Gastrocnemius medialis (tissue), 4 donors: Measurements from ENCODE around the gene GSG1L. TPM values are rescaled to one million over a fixed set of nuclear protein-coding genes. Genes with fewer than 3 reads are reported as not detected.

Source experiments
- ATAC-seq, 2 donors: fragments of 150-250 bp; one replicate each; pipeline ENCODE4 v1.9.1; 2016
- DNase-seq, 2 donors: peaks; one replicate each; pipeline ENCODE4 v3.0.0-alpha.2; 2019
- H3K27ac ChIP-seq, 4 donors: fragments of 200-600 bp; sonication (generic); 1 replicate in 1 of 4; 2 replicates in 3 of 4; pipeline ENCODE4 v1.5.1; 2016 to 2018; ENCODE audit warnings: mild to moderate bottlenecking in 2 of 4, moderate library complexity in 1 of 4
- H3K27me3 ChIP-seq, 3 donors: fragments of 200-600 bp; sonication (generic) in 2 of 3; 1 replicate in 1 of 3; 2 replicates in 2 of 3; pipeline versions ENCODE4 v1.5.1 to v1.6.0; 2016 to 2019; ENCODE audit warnings: mild to moderate bottlenecking in 1 of 3, moderate library complexity in 1 of 3
- H3K36me3 ChIP-seq, 2 donors: fragments of 200-600 bp; sonication (generic) in 1 of 2; one replicate each; pipeline ENCODE4 v1.5.1; 2017 to 2018
- H3K4me1 ChIP-seq, 2 donors: fragments of 200-600 bp; sonication (generic) in 1 of 2; one replicate each; pipeline ENCODE4 v1.5.1; 2016 to 2017; ENCODE audit warnings: mild to moderate bottlenecking in 2 of 2
- H3K4me3 ChIP-seq, 4 donors: fragments of 200-600 bp; sonication (generic) in 3 of 4; 1 replicate in 1 of 4; 2 replicates in 3 of 4; pipeline ENCODE4 v1.5.1; 2016 to 2019; ENCODE audit warnings: mild to moderate bottlenecking in 2 of 4
- H3K9me3 ChIP-seq, 3 donors: fragments of 200-600 bp; sonication (generic) in 2 of 3; 1 replicate in 1 of 3; 2 replicates in 2 of 3; pipeline ENCODE4 v1.5.1; 2016 to 2019
- CTCF ChIP-seq, 5 experiments: fragments of 450-650 bp in 3 of 5; fragments of 200-600 bp in 2 of 5; sonication (generic) in 2 of 5; IDR thresholded peaks in 4 of 5; conservative IDR thresholded peaks in 1 of 5; 1 replicate in 4 of 5; 2 replicates in 1 of 5; pipeline ENCODE4 v1.5.1; 2016 to 2019; ENCODE audit warnings: antibody characterized with exemption in 5 of 5, mild to moderate bottlenecking in 3 of 5, moderate library complexity in 3 of 5
- POLR2A ChIP-seq, 2 donors: fragments of 450-650 bp; IDR thresholded peaks; one replicate each; pipeline ENCODE4 v1.6.1; 2017; ENCODE audit warnings: antibody characterized with exemption in 2 of 2, mild to moderate bottlenecking in 2 of 2, moderate library complexity in 2 of 2
- in situ Hi-C, 4 donors: fragments of 200-750 bp; cut with MboI; loops; one replicate each; pipeline versions ENCODE4 v1.15.0 to v1.8.0; 2017; ENCODE audit warnings: low sequenced_read_pairs in 4 of 4
- intact Hi-C: fragments of 100-400 bp; cut with DNase I; formaldehyde crosslinking; loops from one replicate; pipeline ENCODE4 v1.15.1; 2023; ENCODE audit warnings: low total_unique reads
- total RNA-seq, 4 donors: library from RNA; depleted of rRNA; stranded (reverse); fragments of >200 nt; gene quantifications; one replicate each; pipeline versions ENCODE4 v1.1.0 to v1.2.3, GENCODE V29; 2016

Gene GSG1L
- total RNA-seq, 4 donors from 2014 or later, result not detected

GRCh38 chr16:27738596-27738995 is 324.9 kb downstream of the GSG1L start:
- in situ Hi-C loops (no loop called here), intact Hi-C loops (no loop called here)
- H3K4me1 ChIP-seq, result no peaks in the 10 kb centered on the region
- no peak for ATAC-seq
- H3K36me3 ChIP-seq, result no peaks in the 10 kb centered on the region
- TF ChIP-seq POLR2A (IDR thresholded peaks at IDR 0.05) (no peak), CTCF (IDR thresholded peaks at IDR 0.05 in 4 of 5, conservative IDR thresholded peaks at IDR 0.05 in 1 of 5) (no peak)
- H3K4me3 ChIP-seq, result no peak overlapping the region
- no peak overlapping the region for H3K27ac ChIP-seq
- H3K27me3 ChIP-seq, result no peaks in the 10 kb centered on the region
- no peaks in the 10 kb centered on the region for H3K9me3 ChIP-seq
- DNase-seq, result no peak

Other genes starting within 250 kb of the GSG1L start
- gene XPO6, start 148.3 kb upstream of the GSG1L start, total RNA-seq, result 10 to 100 TPM; 20.9 to 40.1 (median 29.6) TPM
- gene SBK1, start 228.8 kb upstream of the GSG1L start, total RNA-seq, result 1 to 10 TPM; 1.8 to 6.4 (median 4.5) TPM